Muscle layer of colon (tissue), 2 donors: ENCODE results near the gene C3.
"Not testable (repeated sequence)": the region's sequence is repeated elsewhere in the genome, so short reads cannot be mapped to it uniquely, and the experiment has no call there.

ENCODE experiments used
- H3K27ac ChIP-seq: one replicate; pipeline ENCODE4 v1.7.0; 2013; ENCODE audit warnings: low read depth, mild to moderate bottlenecking, low read length, moderate library complexity
- H3K27me3 ChIP-seq, 2 donors: one replicate each; pipeline ENCODE4 v1.7.0; 2013; ENCODE audit warnings: low read length in 2 of 2, mild to moderate bottlenecking in 2 of 2; ENCODE audit not compliant: insufficient read depth in 2 of 2, control insufficient read depth in 1 of 2
- H3K36me3 ChIP-seq: one replicate; pipeline ENCODE4 v1.7.0; 2013; ENCODE audit warnings: mild to moderate bottlenecking, low read length; ENCODE audit not compliant: insufficient read depth
- H3K4me1 ChIP-seq: one replicate; pipeline ENCODE4 v1.7.0; 2013; ENCODE audit warnings: mild to moderate bottlenecking, low read length; ENCODE audit not compliant: insufficient read depth
- H3K4me3 ChIP-seq, 2 donors: one replicate each; pipeline ENCODE4 v1.7.0; 2013; ENCODE audit warnings: low read length in 2 of 2, low read depth in 1 of 2, mild to moderate bottlenecking in 1 of 2, moderate library complexity in 1 of 2
- H3K9ac ChIP-seq: one replicate; pipeline ENCODE4 v1.7.0; 2013; ENCODE audit warnings: low read length
- H3K9me3 ChIP-seq: one replicate; pipeline ENCODE4 v1.7.0; 2013; ENCODE audit warnings: mild to moderate bottlenecking, low read length
- donor health status: abdominal sarcoma.
- donor health status: Adenocarcinoma of cecum.

The C3 gene

GRCh38 chr19:6678690-6679109 is 41.8 kb downstream of the C3 start:
- Histone ChIP-seq H3K4me3 (no peak overlapping the region), H3K9ac (no peak overlapping the region), H3K36me3 (peaks cover 4% of the 10 kb centered on the region), H3K27ac (no peak overlapping the region), H3K4me1 (no peaks in the 10 kb centered on the region), H3K27me3 (peaks cover 0 to 5% of the 10 kb centered on the region in 2 donors), H3K9me3 (no peaks in the 10 kb centered on the region)

- Histone ChIP-seq H3K9ac (no peak overlapping the region), H3K36me3 (peaks cover 4% of the 10 kb centered on the region), H3K27ac (no peak overlapping the region), H3K27me3 (peaks cover 0 to 5% of the 10 kb centered on the region in 2 donors), H3K4me3 (no peak overlapping the region), H3K4me1 (no peaks in the 10 kb centered on the region), H3K9me3 (no peaks in the 10 kb centered on the region)
Measured at GRCh38 chr19:6677883-6678689, 42.4 kb downstream of the C3 start.

GRCh38 chr19:6677495-6677882 is 43.0 kb downstream of the C3 start:
- no peak overlapping the region for H3K4me3 ChIP-seq
- no peaks in the 10 kb centered on the region for H3K9me3 ChIP-seq
- no peaks in the 10 kb centered on the region for H3K4me1 ChIP-seq
- peaks cover 4% of the 10 kb centered on the region for H3K36me3 ChIP-seq
- peaks cover 0 to 5% of the 10 kb centered on the region in 2 donors for H3K27me3 ChIP-seq
- no peak overlapping the region for H3K27ac ChIP-seq
- no peak overlapping the region for H3K9ac ChIP-seq

GRCh38 chr19:6676288-6676687 is 44.2 kb downstream of the C3 start:
- no peak overlapping the region for H3K27ac ChIP-seq
- H3K9me3 ChIP-seq, result no peaks in the 10 kb centered on the region
- no peak overlapping the region for H3K4me3 ChIP-seq
- H3K36me3 ChIP-seq, result peaks cover 4% of the 10 kb centered on the region
- H3K9ac ChIP-seq, result no peak overlapping the region
- no peaks in the 10 kb centered on the region for H3K4me1 ChIP-seq
- peaks cover 0 to 5% of the 10 kb centered on the region in 2 donors for H3K27me3 ChIP-seq

- Histone ChIP-seq H3K9ac (no peak overlapping the region), H3K36me3 (peaks cover 2% of the 10 kb centered on the region), H3K27ac (no peak overlapping the region), H3K4me3 (no peak overlapping the region), H3K27me3 (peaks cover 0 to 5% of the 10 kb centered on the region in 2 donors), H3K4me1 (no peaks in the 10 kb centered on the region), H3K9me3 (no peaks in the 10 kb centered on the region)
Measured at GRCh38 chr19:6674868-6675305, 45.6 kb downstream of the C3 start.

GRCh38 chr19:6674408-6674807 is 46.0 kb downstream of the C3 start:
- not testable (repeated sequence) for H3K4me1 ChIP-seq, H3K9ac ChIP-seq, H3K4me3 ChIP-seq, H3K36me3 ChIP-seq, H3K27ac ChIP-seq, H3K9me3 ChIP-seq, H3K27me3 ChIP-seq

GRCh38 chr19:6672693-6673290 is 47.7 kb downstream of the C3 start:
- H3K4me3 ChIP-seq, result no peak overlapping the region
- no peak overlapping the region for H3K9ac ChIP-seq
- H3K27me3 ChIP-seq, result peaks cover 0 to 5% of the 10 kb centered on the region in 2 donors
- H3K9me3 ChIP-seq, result no peaks in the 10 kb centered on the region
- H3K4me1 ChIP-seq, result no peaks in the 10 kb centered on the region
- no peak overlapping the region for H3K27ac ChIP-seq
- no peaks in the 10 kb centered on the region for H3K36me3 ChIP-seq

GRCh38 chr19:6671960-6672359 is 48.5 kb downstream of the C3 start:
- Histone ChIP-seq H3K4me1 (no peaks in the 10 kb centered on the region), H3K4me3 (no peak overlapping the region), H3K9me3 (no peaks in the 10 kb centered on the region), H3K9ac (no peak overlapping the region), H3K36me3 (no peaks in the 10 kb centered on the region), H3K27me3 (peaks cover 0 to 5% of the 10 kb centered on the region in 2 donors), H3K27ac (no peak overlapping the region)

- H3K4me3 ChIP-seq, result no peak overlapping the region
- no peaks in the 10 kb centered on the region for H3K9me3 ChIP-seq
- H3K27me3 ChIP-seq, result no peaks in the 10 kb centered on the region
- H3K4me1 ChIP-seq, result no peaks in the 10 kb centered on the region
- H3K36me3 ChIP-seq, result no peaks in the 10 kb centered on the region
- no peak overlapping the region for H3K27ac ChIP-seq
- no peak overlapping the region for H3K9ac ChIP-seq
Measured at GRCh38 chr19:6668691-6669090, 51.8 kb downstream of the C3 start.

- Histone ChIP-seq H3K9ac (no peak overlapping the region), H3K4me3 (no peak overlapping the region), H3K27me3 (no peaks in the 10 kb centered on the region), H3K4me1 (no peaks in the 10 kb centered on the region), H3K9me3 (no peaks in the 10 kb centered on the region), H3K36me3 (no peaks in the 10 kb centered on the region), H3K27ac (no peak overlapping the region)
Measured at GRCh38 chr19:6667114-6667627, 53.3 kb downstream of the C3 start.

- peaks cover 7 to 12% of the 10 kb centered on the region in 2 donors for H3K27me3 ChIP-seq
- no peaks in the 10 kb centered on the region for H3K36me3 ChIP-seq
- no peaks in the 10 kb centered on the region for H3K9me3 ChIP-seq
- no peak overlapping the region for H3K27ac ChIP-seq
- H3K9ac ChIP-seq, result no peak overlapping the region
- H3K4me3 ChIP-seq, result no peak overlapping the region
- H3K4me1 ChIP-seq, result no peaks in the 10 kb centered on the region
Measured at GRCh38 chr19:6664916-6665315, 55.5 kb downstream of the C3 start.
